Neural progenitor cell (in vitro differentiated cells): ENCODE results near the gene LTB. TPM values are rescaled to one million over a fixed set of nuclear protein-coding genes. Genes with fewer than 3 reads are reported as not detected.

Experiments used
- DNase-seq: peaks from one replicate; pipeline ENCODE4 v3.0.0-alpha.2; 2016; ENCODE audit warnings: low spot score
- H2AFZ ChIP-seq: fragments of 200-600 bp; sonication (generic); replicated peaks from 2 replicates; pipeline ENCODE4 v1.6.1; 2016; ENCODE audit warnings: antibody characterized with exemption
- H3F3A ChIP-seq: fragments of 200-600 bp; sonication (generic); 2 replicates; pipeline ENCODE4 v1.6.1; 2016; ENCODE audit warnings: antibody characterized with exemption, low read depth
- H3K27ac ChIP-seq: fragments of 200-600 bp; sonication (generic); 2 replicates; pipeline ENCODE4 v1.5.1; 2016; ENCODE audit warnings: mild to moderate bottlenecking
- H3K27me3 ChIP-seq: fragments of 200-600 bp; sonication (generic); 2 replicates; pipeline ENCODE4 v1.6.1; 2016; ENCODE audit warnings: mild to moderate bottlenecking, moderate library complexity
- H3K36me3 ChIP-seq: fragments of 200-600 bp; sonication (generic); 2 replicates; pipeline ENCODE4 v1.5.1; 2016
- H3K4me1 ChIP-seq: fragments of 200-600 bp; sonication (generic); 2 replicates; pipeline ENCODE4 v1.6.1; 2016; ENCODE audit warnings: mixed run types
- H3K4me2 ChIP-seq: fragments of 200-600 bp; sonication (generic); 2 replicates; pipeline ENCODE4 v1.6.1; 2016
- H3K4me3 ChIP-seq: fragments of 200-600 bp; sonication (generic); 2 replicates; pipeline ENCODE4 v1.5.1; 2016
- H3K79me2 ChIP-seq: fragments of 200-600 bp; sonication (generic); 2 replicates; pipeline ENCODE4 v1.6.1; 2016; ENCODE audit warnings: low read depth
- H3K9ac ChIP-seq: fragments of 200-600 bp; sonication (generic); 2 replicates; pipeline ENCODE4 v1.6.1; 2016
- H3K9me3 ChIP-seq: fragments of 200-600 bp; sonication (generic); 2 replicates; pipeline ENCODE4 v1.5.1; 2016; ENCODE audit warnings: low read depth
- H4K20me1 ChIP-seq: fragments of 200-600 bp; sonication (generic); 2 replicates; pipeline ENCODE4 v1.6.1; 2016; ENCODE audit warnings: low read depth
- H3K27ac Mint-ChIP-seq: 3 replicates; pipeline ENCODE4 v1.8.0; 2021; ENCODE audit warnings: mixed read lengths
- H3K27me3 Mint-ChIP-seq: 2 replicates; pipeline ENCODE4 v1.8.0; 2022; ENCODE audit warnings: low read depth, mild to moderate bottlenecking, inconsistent platforms, moderate library complexity, mixed read lengths; ENCODE audit not compliant: insufficient read depth
- H3K36me3 Mint-ChIP-seq: 3 replicates; pipeline ENCODE4 v1.8.0; 2021; ENCODE audit warnings: mixed read lengths
- H3K4me1 Mint-ChIP-seq: 3 replicates; pipeline ENCODE4 v1.8.0; 2021; ENCODE audit warnings: mixed read lengths
- H3K4me3 Mint-ChIP-seq: 3 replicates; pipeline ENCODE4 v1.8.0; 2021; ENCODE audit warnings: mild to moderate bottlenecking, moderate library complexity, mixed read lengths
- H3K9me3 Mint-ChIP-seq: 3 replicates; pipeline ENCODE4 v1.8.0; 2020; ENCODE audit warnings: mixed read lengths
- CTCF ChIP-seq: fragments of 200-600 bp; sonication (generic); IDR thresholded peaks from 2 replicates; pipeline ENCODE4 v1.5.1; 2017; ENCODE audit warnings: antibody characterized with exemption, mild to moderate bottlenecking
- EZH2 ChIP-seq: fragments of 200-600 bp; sonication (generic); IDR thresholded peaks from 2 replicates; pipeline ENCODE4 v1.6.1; 2017; ENCODE audit warnings: antibody characterized with exemption, mild to moderate bottlenecking, moderate library complexity
- EZH2phosphoT487 ChIP-seq: fragments of 200-600 bp; sonication (generic); IDR thresholded peaks from 2 replicates; pipeline ENCODE4 v1.6.1; 2017; ENCODE audit warnings: antibody characterized with exemption
- total RNA-seq: library from RNA; depleted of rRNA; stranded (reverse); fragments of >200 nt; gene quantifications from 2 replicates; pipeline ENCODE4 v1.2.3, GENCODE V29; 2015; ENCODE audit warnings: low replicate concordance

LTB gene
- total RNA-seq, 1 donor from 2014 or later: not detected

DNA sequence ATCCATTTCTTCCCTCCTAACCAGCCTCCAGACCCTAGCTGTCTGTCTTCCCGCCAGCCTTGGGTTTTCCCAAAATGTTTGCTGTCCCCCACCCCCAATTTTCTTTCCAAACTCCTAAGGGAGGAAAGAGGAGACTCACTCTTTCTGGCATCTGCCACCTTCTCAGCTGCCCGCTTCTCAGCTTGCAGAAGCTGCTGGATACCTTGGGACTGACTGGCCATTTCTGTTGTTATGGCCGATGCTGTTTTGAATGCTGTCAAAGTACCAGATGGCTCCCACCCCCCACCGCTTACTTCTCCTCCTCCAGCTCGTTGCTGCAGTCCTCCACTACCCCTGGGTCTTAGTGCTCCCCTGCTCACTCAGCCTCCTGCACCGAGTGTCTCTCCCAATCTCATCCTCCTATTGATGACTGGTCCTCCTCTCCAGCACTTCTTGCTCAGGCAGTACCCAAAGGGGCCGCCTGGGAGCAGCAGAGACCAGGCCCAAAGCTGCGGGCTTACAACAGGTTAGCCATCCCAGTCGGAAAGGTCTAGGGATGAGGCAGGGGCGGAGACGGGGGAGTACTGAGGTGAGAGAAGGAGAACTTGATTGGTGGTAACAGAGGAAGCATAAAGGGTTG, 35.8 kb downstream of the LTB start, which contains the start of gene ATP6V1G2:
ATP6V1G2 (minus strand) TSS at position 270 of the 619 bp plus-strand sequence; CDS start at position 221, 49 bp downstream.
- Histone ChIP-seq H3F3A (peaks cover 53% of the 10 kb centered on the region), H3K9ac (peak within 1 kb of the TSS; percentile 84), H3K9me3 (no peaks in the 10 kb centered on the region), H2AFZ (peak within 1 kb of the TSS; percentile 35), H3K27ac (no peak within 1 kb of the TSS), H3K4me3 (peak within 1 kb of the TSS; percentile 51), H4K20me1 (no peaks in the 10 kb centered on the region), H3K27me3 (no peaks in the 10 kb centered on the region), H3K36me3 (no peaks in the 10 kb centered on the region), H3K79me2 (peaks cover 37% of the 10 kb centered on the region), H3K4me1 (peaks cover 16% of the 10 kb centered on the region), H3K4me2 (peak within 1 kb of the TSS; percentile 79)
- peak; percentile 98 for TF ChIP-seq CTCF
- TF ChIP-seq EZH2: no peak
- H3K27me3 Mint-ChIP-seq: no peaks in the 10 kb centered on the region
- peak within 1 kb of the TSS; percentile 88 for H3K4me3 Mint-ChIP-seq
- peak; percentile 96 for DNase-seq
- peak within 1 kb of the TSS; percentile 25 for H3K27ac Mint-ChIP-seq
- H3K36me3 Mint-ChIP-seq: peaks cover 11% of the 10 kb centered on the region
- no peaks in the 10 kb centered on the region for H3K9me3 Mint-ChIP-seq
- H3K4me1 Mint-ChIP-seq: peaks cover 45% of the 10 kb centered on the region

- Mint-ChIP-seq H3K9me3 (no peaks in the 10 kb centered on the region), H3K4me3 (peak overlapping the region; percentile 88), H3K36me3 (peaks cover 18% of the 10 kb centered on the region), H3K4me1 (peaks cover 51% of the 10 kb centered on the region), H3K27ac (no peak overlapping the region), H3K27me3 (peaks cover 6% of the 10 kb centered on the region)
- no peak overlapping the region for H3K9ac ChIP-seq
- peaks cover 48% of the 10 kb centered on the region for H3K79me2 ChIP-seq
- TF ChIP-seq EZH2: no peak
- TF ChIP-seq EZH2phosphoT487: no peak
- TF ChIP-seq CTCF: no peak
- H3K4me1 ChIP-seq: peaks cover 18% of the 10 kb centered on the region
- H3K36me3 ChIP-seq: no peaks in the 10 kb centered on the region
- H3K4me3 ChIP-seq: no peak overlapping the region
- H3K27me3 ChIP-seq: no peaks in the 10 kb centered on the region
- no peak overlapping the region for H2AFZ ChIP-seq
- H3K27ac ChIP-seq: no peak overlapping the region
- peaks cover 48% of the 10 kb centered on the region for H3F3A ChIP-seq
- no peaks in the 10 kb centered on the region for H3K9me3 ChIP-seq
- no peak for DNase-seq
- H3K4me2 ChIP-seq: no peak overlapping the region
- peaks cover 11% of the 10 kb centered on the region for H4K20me1 ChIP-seq
Observed at GRCh38 chr6:31545291-31545690, 36.9 kb downstream of the LTB start.

DNA sequence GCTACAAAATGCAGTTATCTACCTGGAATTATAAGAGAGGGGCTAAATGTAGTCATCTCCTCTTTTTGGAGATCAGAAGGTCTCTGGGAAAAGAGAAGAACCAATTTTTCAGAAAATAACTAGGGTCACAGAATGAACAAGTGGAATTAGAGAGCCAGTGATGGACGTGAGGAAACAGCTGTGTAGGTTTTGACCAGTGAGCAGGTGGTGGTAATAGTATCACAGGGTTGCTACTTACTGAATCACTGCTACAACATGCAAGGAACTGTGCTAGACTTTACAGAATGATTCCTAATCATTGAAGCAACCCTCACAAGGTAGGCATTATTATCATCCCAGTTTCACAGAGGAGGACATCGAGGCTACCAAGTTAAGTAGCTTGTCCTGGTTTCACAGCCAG, 37.5 kb downstream of the LTB start:
- Histone ChIP-seq H4K20me1 (peaks cover 17% of the 10 kb centered on the region), H3K4me2 (no peak overlapping the region), H3K9ac (no peak overlapping the region), H3K27ac (no peak overlapping the region), H2AFZ (no peak overlapping the region), H3F3A (peaks cover 54% of the 10 kb centered on the region), H3K27me3 (no peaks in the 10 kb centered on the region), H3K9me3 (no peaks in the 10 kb centered on the region), H3K79me2 (peaks cover 55% of the 10 kb centered on the region), H3K36me3 (peaks cover 4% of the 10 kb centered on the region), H3K4me3 (no peak overlapping the region), H3K4me1 (peaks cover 24% of the 10 kb centered on the region)
- peaks cover 55% of the 10 kb centered on the region for H3K4me1 Mint-ChIP-seq
- H3K4me3 Mint-ChIP-seq: peak overlapping the region; percentile 31
- peaks cover 21% of the 10 kb centered on the region for H3K36me3 Mint-ChIP-seq
- no peak for DNase-seq
- H3K27me3 Mint-ChIP-seq: peaks cover 6% of the 10 kb centered on the region
- H3K9me3 Mint-ChIP-seq: no peaks in the 10 kb centered on the region
- H3K27ac Mint-ChIP-seq: no peak overlapping the region
- TF ChIP-seq EZH2phosphoT487 (no peak), EZH2 (no peak), CTCF (no peak)
